Activated gamma-delta T cell (primary cell): Measurements from ENCODE around the gene PSEN1.

Experiments used
- DNase-seq: peaks from one replicate; lab custom pipeline; 2025; lab: John Stamatoyannopoulos, UW
- total RNA-seq, 2 donors: gene quantifications; one replicate each; lab custom pipeline; 2026; lab: John Stamatoyannopoulos, UW

PSEN1 gene
- 107 to 113 reads per million in 2 donors for total RNA-seq

DNA sequence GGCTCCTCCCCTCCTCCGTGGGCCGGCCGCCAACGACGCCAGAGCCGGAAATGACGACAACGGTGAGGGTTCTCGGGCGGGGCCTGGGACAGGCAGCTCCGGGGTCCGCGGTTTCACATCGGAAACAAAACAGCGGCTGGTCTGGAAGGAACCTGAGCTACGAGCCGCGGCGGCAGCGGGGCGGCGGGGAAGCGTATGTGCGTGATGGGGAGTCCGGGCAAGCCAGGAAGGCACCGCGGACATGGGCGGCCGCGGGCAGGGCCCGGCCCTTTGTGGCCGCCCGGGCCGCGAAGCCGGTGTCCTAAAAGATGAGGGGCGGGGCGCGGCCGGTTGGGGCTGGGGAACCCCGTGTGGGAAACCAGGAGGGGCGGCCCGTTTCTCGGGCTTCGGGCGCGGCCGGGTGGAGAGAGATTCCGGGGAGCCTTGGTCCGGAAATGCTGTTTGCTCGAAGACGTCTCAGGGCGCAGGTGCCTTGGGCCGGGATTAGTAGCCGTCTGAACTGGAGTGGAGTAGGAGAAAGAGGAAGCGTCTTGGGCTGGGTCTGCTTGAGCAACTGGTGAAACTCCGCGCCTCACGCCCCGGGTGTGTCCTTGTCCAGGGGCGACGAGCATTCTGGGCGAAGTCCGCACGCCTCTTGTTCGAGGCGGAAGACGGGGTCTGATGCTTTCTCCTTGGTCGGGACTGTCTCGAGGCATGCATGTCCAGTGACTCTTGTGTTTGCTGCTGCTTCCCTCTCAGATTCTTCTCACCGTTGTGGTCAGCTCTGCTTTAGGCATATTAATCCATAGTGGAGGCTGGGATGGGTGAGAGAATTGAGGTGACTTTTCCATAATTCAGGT lies at the start of gene PSEN1:
PSEN1 (plus strand) TSS at position 121 of the 839 bp plus-strand sequence. CDS start 11,513 bp downstream, outside the sequence.
- peak; percentile 95 for DNase-seq

- no peak for DNase-seq
Measured at GRCh38 chr14:73091044-73091443, 45.3 kb upstream of the PSEN1 start.

GRCh38 chr14:73097421-73097820 lies 38.9 kb upstream of the PSEN1 start:
- no peak for DNase-seq

DNA sequence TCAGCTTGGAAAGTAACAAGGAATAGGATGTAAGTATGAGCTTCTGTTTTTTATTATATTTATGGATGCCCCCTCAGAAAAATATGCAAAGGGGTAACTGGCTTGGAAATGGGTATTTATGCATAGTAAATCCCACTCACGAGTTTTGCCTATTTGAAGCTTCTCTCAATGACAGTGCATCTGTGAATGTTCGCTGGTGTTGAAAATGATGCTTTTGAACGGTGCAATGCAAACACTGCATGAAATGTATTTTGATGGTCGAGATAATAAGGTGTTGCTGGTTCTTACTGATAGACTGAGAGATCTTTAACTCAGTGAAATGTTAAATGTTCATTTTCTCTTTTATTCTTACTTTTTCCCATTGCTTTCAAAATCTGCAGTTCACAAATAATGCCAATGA lies 36.0 kb upstream of the PSEN1 start:
- no peak for DNase-seq

- DNase-seq = no peak
Measured at GRCh38 chr14:73102806-73103497, 33.4 kb upstream of the PSEN1 start.

DNA sequence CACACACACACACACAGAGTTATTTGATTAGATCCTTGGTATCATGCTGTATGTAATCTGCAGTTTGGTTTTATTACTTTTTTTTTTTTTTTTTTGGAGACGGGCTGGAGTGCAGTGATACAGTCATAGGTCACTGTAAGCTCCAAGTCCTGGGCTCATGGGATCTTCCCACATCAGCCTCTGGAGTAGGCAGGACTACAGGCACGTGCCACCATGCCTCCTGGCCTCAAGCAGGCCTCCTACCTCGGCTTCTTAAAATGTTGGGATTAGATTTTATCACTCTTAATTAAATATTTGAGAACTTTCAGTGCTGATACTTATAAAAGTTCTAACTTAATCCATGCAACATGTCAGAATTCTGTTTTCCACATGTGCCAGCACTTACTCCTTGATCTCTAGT lies 31.3 kb upstream of the PSEN1 start:
- no peak for DNase-seq

DNA sequence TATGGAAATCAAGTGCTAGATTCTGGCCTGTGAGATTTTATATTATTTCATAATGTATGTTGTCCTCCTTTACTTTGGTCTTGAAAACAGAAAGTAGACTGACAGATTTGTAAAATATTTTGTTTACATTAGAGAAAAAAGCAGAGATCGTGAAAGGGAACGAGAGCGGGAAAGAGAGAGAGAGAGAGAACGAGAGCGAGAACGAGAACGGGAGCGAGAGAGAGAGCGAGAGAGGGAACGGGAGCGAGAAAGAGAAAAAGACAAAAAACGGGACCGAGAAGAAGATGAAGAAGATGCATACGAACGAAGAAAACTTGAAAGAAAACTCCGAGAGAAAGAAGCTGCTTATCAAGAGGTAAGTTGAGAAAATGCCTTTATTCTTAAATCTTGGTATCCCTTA lies 30.6 kb upstream of the PSEN1 start:
- no peak for DNase-seq

- DNase-seq = no peak
Measured at GRCh38 chr14:73116079-73116665, 20.1 kb upstream of the PSEN1 start.

- no peak for DNase-seq
Measured at GRCh38 chr14:73124180-73124894, 12.0 kb upstream of the PSEN1 start.

DNA sequence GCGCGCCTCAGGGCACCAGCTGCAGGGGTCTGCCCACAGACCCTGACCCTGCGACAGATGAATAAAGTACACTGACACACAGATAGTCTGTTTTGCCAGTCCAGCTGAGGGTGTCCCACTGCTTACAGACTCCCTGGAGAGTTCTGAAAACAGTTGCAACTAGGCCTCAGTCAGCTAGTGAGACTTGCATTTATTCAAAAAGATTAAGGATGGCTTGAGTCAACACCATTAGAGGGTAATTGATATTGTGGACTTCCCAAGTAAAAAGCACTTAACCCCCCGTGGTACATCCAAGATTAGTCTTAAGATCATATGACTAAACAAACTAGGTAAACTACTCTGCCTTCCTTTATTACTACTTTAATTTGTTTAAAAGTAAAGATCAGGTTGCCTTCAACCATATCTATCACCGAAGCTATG lies 11.1 kb upstream of the PSEN1 start:
- DNase-seq = no peak

DNA sequence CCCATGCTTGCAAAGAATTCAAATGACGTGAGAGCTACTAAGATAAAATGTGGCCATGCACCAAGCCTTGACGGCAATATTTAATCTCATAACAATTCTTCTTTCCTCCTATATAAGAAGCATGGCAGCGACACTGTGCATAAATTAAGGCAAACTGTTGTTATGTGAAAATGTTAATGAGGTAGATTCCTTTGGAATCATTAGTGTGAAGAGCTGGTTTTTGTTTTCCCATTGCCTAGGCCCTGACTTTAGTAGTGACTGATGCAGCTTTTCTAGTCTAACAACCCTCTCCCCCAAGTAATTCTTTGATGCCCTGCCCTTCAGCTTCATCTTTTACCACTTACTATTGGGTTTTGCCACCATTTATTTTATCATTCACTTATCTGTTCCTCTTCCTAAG lies 10.6 kb upstream of the PSEN1 start:
- no peak for DNase-seq

GRCh38 chr14:73133795-73134194 lies 2.5 kb upstream of the PSEN1 start:
- DNase-seq = no peak

DNA sequence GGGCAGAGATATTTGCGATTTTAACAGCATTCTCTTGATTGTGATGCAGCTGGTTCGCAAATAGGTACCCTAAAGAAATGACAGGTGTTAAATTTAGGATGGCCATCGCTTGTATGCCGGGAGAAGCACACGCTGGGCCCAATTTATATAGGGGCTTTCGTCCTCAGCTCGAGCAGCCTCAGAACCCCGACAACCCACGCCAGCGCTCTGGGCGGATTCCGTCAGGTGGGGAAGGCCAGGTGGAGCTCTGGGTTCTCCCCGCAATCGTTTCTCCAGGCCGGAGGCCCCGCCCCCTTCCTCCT lies 271 bp upstream of the PSEN1 start:
- DNase-seq = no peak

DNA sequence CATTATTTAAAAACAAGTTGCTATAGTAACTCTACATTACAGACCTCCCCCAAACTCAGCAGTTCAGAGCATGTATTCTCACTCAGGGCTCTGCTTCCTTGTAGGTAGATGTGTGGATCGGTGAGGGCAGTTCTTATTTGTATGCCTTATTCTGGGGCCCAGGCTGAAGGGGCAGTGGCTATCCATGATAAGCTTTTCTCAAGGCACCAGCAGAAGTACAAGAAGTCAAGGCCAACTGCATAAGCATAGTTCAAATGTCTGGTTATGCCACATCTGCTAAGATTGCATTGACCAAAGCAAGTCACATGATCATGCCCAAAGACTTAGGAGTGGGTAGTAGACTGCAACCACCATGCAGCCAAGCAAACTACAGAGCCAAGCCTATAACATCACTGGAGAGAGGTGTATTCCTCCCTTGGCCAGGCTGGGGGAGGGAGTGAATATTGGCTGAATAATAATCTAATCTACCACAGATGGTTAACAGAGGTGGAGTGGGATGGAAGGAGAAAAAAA lies 4.6 kb downstream of the PSEN1 start:
- DNase-seq = no peak

DNA sequence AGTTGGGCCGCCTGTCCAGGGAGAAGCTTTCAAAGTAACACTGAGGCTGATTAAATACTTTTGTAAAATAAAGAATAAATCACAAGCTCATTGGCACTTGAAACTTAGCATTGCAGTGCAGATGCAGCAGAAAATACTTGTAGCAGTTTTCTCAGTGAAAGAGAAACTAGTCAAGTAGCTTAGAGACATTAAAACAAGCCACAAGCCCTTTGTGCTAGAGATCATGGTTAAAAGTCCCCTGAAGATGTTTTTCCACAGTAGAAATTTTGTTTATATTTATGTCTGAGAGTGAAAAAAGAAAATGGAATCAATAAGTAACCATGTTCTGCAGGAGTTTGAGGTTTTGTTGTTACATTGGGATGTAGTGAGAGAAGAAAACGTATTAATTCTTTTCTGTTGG lies 5.9 kb downstream of the PSEN1 start:
- no peak for DNase-seq

GRCh38 chr14:73143003-73143402 lies 6.7 kb downstream of the PSEN1 start:
- no peak for DNase-seq

DNA sequence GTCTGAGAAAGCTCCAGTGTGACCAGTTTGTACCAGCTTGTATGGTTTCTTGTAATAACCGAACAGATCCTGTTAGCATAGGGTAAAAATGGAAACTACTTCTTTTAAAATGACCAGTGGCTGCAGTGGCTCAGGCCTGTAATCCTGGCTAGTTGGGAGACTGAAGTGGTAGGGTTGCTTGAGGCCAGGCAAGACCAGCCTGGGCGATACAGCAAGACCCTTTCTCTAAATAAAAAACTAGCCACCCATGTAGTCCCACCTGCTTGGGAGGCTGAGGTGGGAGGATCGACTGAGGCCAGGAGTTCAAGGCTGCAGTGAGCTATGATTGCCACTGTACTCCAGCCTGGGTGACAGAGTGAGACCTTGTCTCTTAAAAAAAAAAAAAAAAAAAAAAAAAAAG lies 7.3 kb downstream of the PSEN1 start:
- DNase-seq = no peak

- no peak for DNase-seq
Measured at GRCh38 chr14:73145371-73145770, 9.1 kb downstream of the PSEN1 start.

DNA sequence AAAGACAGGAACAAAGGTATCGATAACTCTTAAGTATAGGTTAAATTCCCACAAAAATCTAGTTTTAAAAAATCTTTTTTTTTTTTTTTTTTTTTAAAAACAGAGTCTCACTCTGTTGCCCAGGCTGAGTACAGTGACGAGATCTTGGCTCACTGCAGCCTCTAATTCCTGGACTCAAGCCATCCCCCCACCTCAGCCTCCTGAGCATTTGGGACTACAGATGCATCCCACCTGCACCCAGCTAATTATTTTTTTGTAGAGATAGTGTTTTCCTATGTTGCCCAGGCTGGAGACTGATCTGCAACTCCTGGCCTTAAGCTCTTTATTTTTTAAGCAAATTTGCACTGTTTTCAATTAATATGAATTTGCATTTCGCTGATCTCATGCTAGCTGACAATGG lies 9.8 kb downstream of the PSEN1 start:
- DNase-seq = no peak

DNA sequence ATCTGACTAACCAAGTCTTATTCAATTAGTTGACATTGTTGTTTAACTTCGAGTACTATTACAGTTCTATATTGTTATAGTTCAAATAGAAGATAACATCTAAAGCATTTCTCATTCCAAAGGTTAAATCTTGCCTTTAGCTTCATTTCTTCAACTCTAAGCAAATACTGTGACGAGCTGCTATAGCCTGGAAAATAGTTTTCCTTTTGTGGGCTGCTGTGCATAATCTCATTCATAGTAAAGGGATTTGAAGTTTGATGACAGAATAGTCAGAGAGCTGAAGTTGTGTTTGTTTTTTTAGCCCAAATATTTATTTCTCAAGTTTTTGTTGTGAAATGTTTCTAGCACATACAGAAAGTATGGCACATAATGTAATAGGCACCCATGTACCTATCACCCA lies 13.4 kb downstream of the PSEN1 start:
- DNase-seq = no peak

GRCh38 chr14:73153272-73153671 lies 17.0 kb downstream of the PSEN1 start:
- no peak for DNase-seq

DNA sequence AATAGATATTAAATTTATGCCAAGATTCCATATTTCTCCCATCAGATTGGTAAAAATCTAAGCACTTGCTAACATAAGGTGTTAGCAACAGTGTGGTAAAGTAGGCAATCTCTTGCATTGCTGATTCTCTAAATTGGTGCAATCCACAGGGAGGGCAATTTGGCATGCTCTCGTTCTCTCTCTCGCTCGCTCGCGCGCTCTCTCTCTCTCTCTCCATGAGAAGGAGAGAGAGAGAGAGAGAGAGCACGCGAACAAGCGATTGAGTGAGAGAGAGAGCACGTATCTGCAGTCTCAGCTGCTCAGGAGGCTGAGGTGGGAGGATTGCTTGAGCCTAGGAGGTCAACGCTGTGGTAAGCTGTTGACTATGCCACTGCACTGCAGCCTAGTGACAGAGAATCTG lies 25.9 kb downstream of the PSEN1 start:
- no peak for DNase-seq
